ENCODE results near the gene EIF3A. TPM values are rescaled to one million over a fixed set of nuclear protein-coding genes. Genes with fewer than 3 reads are reported as not detected.

Gene EIF3A
- polyA plus RNA-seq, 3 donors = 18.8 to 49.1 (median 24.2) TPM

GRCh38 chr10:119059557-119059956 lies 21.1 kb downstream of the EIF3A start:
- Histone ChIP-seq H4K20me1 (ENCODE audit: insufficient read depth, low read length) (peaks cover 99% of the 10 kb centered on the region), H3K9me3 (replicated peaks in 1 of 2; ENCODE audit: control insufficient read depth in 1 of 2, insufficient read depth in 1 of 2, low read length in 2 of 2) (no peaks in the 10 kb centered on the region), H3K36me3 (replicated peaks in 1 of 2; ENCODE audit: control insufficient read depth in 1 of 2, insufficient read depth in 2 of 2, low read length in 2 of 2) (peaks cover 98 to 99% of the 10 kb centered on the region in 2 donors), H3K4me1 (ENCODE audit: control insufficient read depth in 1 of 2, insufficient read depth in 2 of 2, low read length in 2 of 2) (no peaks in the 10 kb centered on the region), H2AFZ (ENCODE audit: insufficient read depth, low read depth, low read length, poor library complexity, severe bottlenecking) (no peak overlapping the region), H3K27ac (ENCODE audit: low read depth in 1 of 2, low read length in 2 of 2) (no peak overlapping the region), H3K27me3 (ENCODE audit: control insufficient read depth in 2 of 2, insufficient read depth in 2 of 2, low read length in 2 of 2) (no peaks in the 10 kb centered on the region), H3K4me3 (replicated peaks in 1 of 3; ENCODE audit: low read depth in 2 of 3, low read length in 3 of 3) (no peak overlapping the region), H3K9ac (ENCODE audit: insufficient read depth, low read length, poor library complexity, severe bottlenecking) (no peak overlapping the region), H3K79me2 (ENCODE audit: insufficient read depth, low read length) (peaks cover 100% of the 10 kb centered on the region), H3K4me2 (replicated peaks; ENCODE audit: extremely low read depth, low read length, poor library complexity, severe bottlenecking) (no peak overlapping the region)
- Mint-ChIP-seq H3K4me3 (no peak overlapping the region), H3K27me3 (ENCODE audit: low read depth in 3 of 3) (no peaks in the 10 kb centered on the region), H3K9me3 (no peaks in the 10 kb centered on the region), H3K4me1 (peaks cover 4% of the 10 kb centered on the region), H3K36me3 (peaks cover 89 to 97% of the 10 kb centered on the region in 2 donors), H3K27ac (peak overlapping the region in 1 of 7 donors; percentile 48)
- intact Hi-C loops (cut with micrococcal nuclease) = loop anchor here in 1 of 2 donors (5.0 kb wide), 1 partner anchor 868 kb away; no protein-coding TSS in a partner anchor
- no peak for DNase-seq
- TF ChIP-seq, protein P1, sequence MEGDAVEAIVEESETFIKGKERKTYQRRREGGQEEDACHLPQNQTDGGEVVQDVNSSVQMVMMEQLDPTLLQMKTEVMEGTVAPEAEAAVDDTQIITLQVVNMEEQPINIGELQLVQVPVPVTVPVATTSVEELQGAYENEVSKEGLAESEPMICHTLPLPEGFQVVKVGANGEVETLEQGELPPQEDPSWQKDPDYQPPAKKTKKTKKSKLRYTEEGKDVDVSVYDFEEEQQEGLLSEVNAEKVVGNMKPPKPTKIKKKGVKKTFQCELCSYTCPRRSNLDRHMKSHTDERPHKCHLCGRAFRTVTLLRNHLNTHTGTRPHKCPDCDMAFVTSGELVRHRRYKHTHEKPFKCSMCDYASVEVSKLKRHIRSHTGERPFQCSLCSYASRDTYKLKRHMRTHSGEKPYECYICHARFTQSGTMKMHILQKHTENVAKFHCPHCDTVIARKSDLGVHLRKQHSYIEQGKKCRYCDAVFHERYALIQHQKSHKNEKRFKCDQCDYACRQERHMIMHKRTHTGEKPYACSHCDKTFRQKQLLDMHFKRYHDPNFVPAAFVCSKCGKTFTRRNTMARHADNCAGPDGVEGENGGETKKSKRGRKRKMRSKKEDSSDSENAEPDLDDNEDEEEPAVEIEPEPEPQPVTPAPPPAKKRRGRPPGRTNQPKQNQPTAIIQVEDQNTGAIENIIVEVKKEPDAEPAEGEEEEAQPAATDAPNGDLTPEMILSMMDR (IDR thresholded peaks at IDR 0.05) = no peak
- 91% methylated on average over 3 of the region's 4 CpGs for WGBS (ENCODE audit: insufficient coverage)

GRCh38 chr10:119058010-119058409 lies 22.6 kb downstream of the EIF3A start:
- H3K79me2 ChIP-seq (ENCODE audit: insufficient read depth, low read length) = peaks cover 100% of the 10 kb centered on the region
- peak overlapping the region in 3 of 7 donors; percentile 2 to 56 (median 6) for H3K27ac Mint-ChIP-seq
- 97% methylated on average over 7 of the region's 11 CpGs for WGBS (ENCODE audit: insufficient coverage)
- no peaks in the 10 kb centered on the region for H3K27me3 Mint-ChIP-seq (ENCODE audit: low read depth in 3 of 3)
- H2AFZ ChIP-seq (ENCODE audit: insufficient read depth, low read depth, low read length, poor library complexity, severe bottlenecking) = no peak overlapping the region
- peaks cover 99% of the 10 kb centered on the region for H4K20me1 ChIP-seq (ENCODE audit: insufficient read depth, low read length)
- H3K36me3 ChIP-seq (replicated peaks in 1 of 2; ENCODE audit: control insufficient read depth in 1 of 2, insufficient read depth in 2 of 2, low read length in 2 of 2) = peaks cover 96 to 99% of the 10 kb centered on the region in 2 donors
- H3K4me3 Mint-ChIP-seq = no peak overlapping the region
- peaks cover 86 to 97% of the 10 kb centered on the region in 2 donors for H3K36me3 Mint-ChIP-seq
- no peak overlapping the region for H3K27ac ChIP-seq (ENCODE audit: low read depth in 1 of 2, low read length in 2 of 2)
- H3K4me3 ChIP-seq (replicated peaks in 1 of 3; ENCODE audit: low read depth in 2 of 3, low read length in 3 of 3) = no peak overlapping the region
- no peak overlapping the region for H3K9ac ChIP-seq (ENCODE audit: insufficient read depth, low read length, poor library complexity, severe bottlenecking)
- TF ChIP-seq, protein P1 (IDR thresholded peaks at IDR 0.05) = no peak
- intact Hi-C loops (cut with micrococcal nuclease) = loop anchor here in 1 of 2 donors (5.0 kb wide), 1 partner anchor 869 kb away; no protein-coding TSS in a partner anchor
- no peaks in the 10 kb centered on the region for H3K4me1 ChIP-seq (ENCODE audit: control insufficient read depth in 1 of 2, insufficient read depth in 2 of 2, low read length in 2 of 2)
- peaks cover 4% of the 10 kb centered on the region for H3K4me1 Mint-ChIP-seq
- H3K27me3 ChIP-seq (ENCODE audit: control insufficient read depth in 2 of 2, insufficient read depth in 2 of 2, low read length in 2 of 2) = no peaks in the 10 kb centered on the region
- no peaks in the 10 kb centered on the region for H3K9me3 Mint-ChIP-seq
- no peak for DNase-seq
- H3K9me3 ChIP-seq (replicated peaks in 1 of 2; ENCODE audit: control insufficient read depth in 1 of 2, insufficient read depth in 1 of 2, low read length in 2 of 2) = no peaks in the 10 kb centered on the region
- no peak overlapping the region for H3K4me2 ChIP-seq (replicated peaks; ENCODE audit: extremely low read depth, low read length, poor library complexity, severe bottlenecking)
